Esophagus muscularis mucosa (tissue), 3 donors: ENCODE measurements around the gene ZAP70.

Experiments used
- CTCF ChIP-seq, 3 experiments: fragments of 200-600 bp in 2 of 3; fragments of 450-650 bp in 1 of 3; sonication (generic) in 2 of 3; IDR thresholded peaks; one replicate each; pipeline ENCODE4 v1.5.1; 2017 to 2019; ENCODE audit warnings: antibody characterized with exemption in 3 of 3, mild to moderate bottlenecking in 2 of 3, moderate library complexity in 1 of 3
- EP300 ChIP-seq: sonication (generic); formaldehyde crosslinking; IDR thresholded peaks from one replicate; pipeline ENCODE4 v1.6.1; 2017; ENCODE audit warnings: antibody characterized with exemption

GRCh38 chr2:97714950-97715652 is 1.7 kb downstream of the ZAP70 start:
- TF ChIP-seq EP300 (no peak), CTCF (IDR thresholded peaks at IDR 0.05) (no peak)
